ENCODE measurements around the gene TXLNB. TPM values are rescaled to one million over a fixed set of nuclear protein-coding genes. Genes with fewer than 3 reads are reported as not detected.

The TXLNB gene
- total and polyA plus RNA-seq, 2 donors (not counting 1 experiment from before 2014, with no cell fraction given): 3.4 to 3.6 TPM

GRCh38 chr6:139265512-139266190 lies 26.1 kb downstream of the TXLNB start:
- Mint-ChIP-seq H3K4me1 (peaks cover 50% of the 10 kb centered on the region), H3K27me3 (no peaks in the 10 kb centered on the region), H3K9me3 (ENCODE audit: insufficient read depth) (no peaks in the 10 kb centered on the region), H3K4me3 (peak overlapping the region; percentile 40), H3K27ac (peak overlapping the region; percentile 70)
- DNase-seq (no peak), ATAC-seq (ENCODE audit: low read depth) (no peak)
- ChIA-PET CTCF (interaction anchor here (0.7 to 1.5 kb wide), 4 partner anchors 46 to 140 kb away, joined by 3 to 5 read pairs (median 4); no protein-coding TSS in a partner anchor), POLR2A (no interaction called here)
- Histone ChIP-seq H3K79me2 (ENCODE audit: control insufficient read depth, insufficient read depth, low read length) (peaks cover 40% of the 10 kb centered on the region), H3K36me3 (replicated peaks in 1 of 2; ENCODE audit: control extremely low read depth in 1 of 2, control insufficient read depth in 1 of 2, extremely low read depth in 1 of 2, insufficient read depth in 2 of 2, low read length in 1 of 2) (peaks cover 0 to 10% of the 10 kb centered on the region in 2 experiments), H2AFZ (ENCODE audit: insufficient read depth, low read depth, low read length, poor library complexity, severe bottlenecking) (no peak overlapping the region), H3K9me3 (ENCODE audit: control extremely low read depth in 1 of 3, control insufficient read depth in 2 of 3, insufficient read depth in 1 of 3, low read length in 2 of 3) (no peaks in the 10 kb centered on the region), H3K9ac (ENCODE audit: low read length) (no peak overlapping the region), H3K4me1 (ENCODE audit: control insufficient read depth in 2 of 2, insufficient read depth in 2 of 2, low read length in 2 of 2) (peaks cover 30 to 32% of the 10 kb centered on the region in 2 donors), H4K20me1 (ENCODE audit: control insufficient read depth, insufficient read depth, low read length, poor library complexity, severe bottlenecking) (no peaks in the 10 kb centered on the region), H3K4me3 (ENCODE audit: control extremely low read depth in 1 of 5, extremely low read depth in 1 of 5, insufficient read depth in 1 of 5, low read depth in 2 of 5, low read length in 4 of 5) (no peak overlapping the region), H3K27me3 (replicated peaks in 1 of 4; ENCODE audit: control extremely low read depth in 1 of 4, control insufficient read depth in 3 of 4, insufficient read depth in 4 of 4, low read length in 3 of 4) (no peaks in the 10 kb centered on the region), H3K27ac (ENCODE audit: low read length in 2 of 2) (no peak overlapping the region), H3K4me2 (replicated peaks; ENCODE audit: low read depth, low read length, poor library complexity, severe bottlenecking) (no peak overlapping the region)
- no CpG with 5 or more reads among the region's 2 CpGs for WGBS (ENCODE audit: insufficient coverage)
- intact Hi-C loops (cut with micrococcal nuclease): loop anchor here (1.0 kb wide), 1 partner anchor 10 kb away; no protein-coding TSS in a partner anchor
- TF ChIP-seq EZH2 (IDR thresholded peaks at IDR 0.05; ENCODE audit: borderline replicate concordance, insufficient read depth, low read depth, low read length, poor library complexity, severe bottlenecking) (no peak), CTCF (IDR thresholded peaks at IDR 0.05) (no peak)

All from B cell (primary cell).